HG02678 (cell line): ENCODE measurements around the gene PCBP1.
"Not testable (repeated sequence)": the region's sequence is repeated elsewhere in the genome, so short reads cannot be mapped to it uniquely, and the experiment has no call there.

Source experiments
- ATAC-seq: cut with Tn5 transposase; IDR thresholded peaks from one replicate; pipeline ENCODE4 v1.9.1; 2021; ENCODE audit warnings: mild to moderate bottlenecking, moderate library complexity; ENCODE audit not compliant: unreplicated experiment

The PCBP1 gene

GRCh38 chr2:70080610-70081200 lies 6.6 kb upstream of the PCBP1 start:
- no peak for ATAC-seq

GRCh38 chr2:70081221-70081620 lies 6.1 kb upstream of the PCBP1 start:
- no peak for ATAC-seq

GRCh38 chr2:70083344-70084156 lies 3.7 kb upstream of the PCBP1 start:
- peak; percentile 35 for ATAC-seq

GRCh38 chr2:70084973-70085710 lies 2.1 kb upstream of the PCBP1 start:
- no peak for ATAC-seq

- ATAC-seq = no peak
Observed at GRCh38 chr2:70085711-70086277, 1.5 kb upstream of the PCBP1 start.

- peak; percentile 46 for ATAC-seq
Observed at GRCh38 chr2:70086278-70086837, 919 bp upstream of the PCBP1 start.

GRCh38 chr2:70087702-70088597 lies 673 bp downstream of the PCBP1 start:
- ATAC-seq = no peak

GRCh38 chr2:70088598-70089219 lies 1.4 kb downstream of the PCBP1 start:
- ATAC-seq = no peak

- ATAC-seq = no peak
Observed at GRCh38 chr2:70089220-70089982, 2.1 kb downstream of the PCBP1 start.

GRCh38 chr2:70089983-70090525 lies 2.8 kb downstream of the PCBP1 start:
- no peak for ATAC-seq

GRCh38 chr2:70090706-70091334 lies 3.5 kb downstream of the PCBP1 start:
- ATAC-seq = no peak

- ATAC-seq = no peak
Observed at GRCh38 chr2:70091364-70091763, 4.1 kb downstream of the PCBP1 start.

- no peak for ATAC-seq
Observed at GRCh38 chr2:70091816-70092215, 4.5 kb downstream of the PCBP1 start.

- ATAC-seq = not testable (repeated sequence)
Observed at GRCh38 chr2:70092576-70093243, 5.4 kb downstream of the PCBP1 start.

- ATAC-seq = no peak
Observed at GRCh38 chr2:70094171-70094977, 7.1 kb downstream of the PCBP1 start.

- peak; percentile 64 for ATAC-seq
Observed at GRCh38 chr2:70094978-70095719, 7.9 kb downstream of the PCBP1 start.
